AG04450 (cell line): Measurements from ENCODE around the gene PCDH10. TPM values are rescaled to one million over a fixed set of nuclear protein-coding genes. Genes with fewer than 3 reads are reported as not detected.
"Not testable (repeated sequence)": the region's sequence is repeated elsewhere in the genome, so short reads cannot be mapped to it uniquely, and the experiment has no call there.

ENCODE experiments used
- CTCF ChIA-PET: fragments of 300-600, 350-600 bp; formaldehyde crosslinking; extraction: SDS; loops from one replicate; lab custom pipeline; 2022; ENCODE audit warnings: antibody characterized with exemption, inconsistent platforms; lab: Charles Lee
- POLR2A ChIA-PET: fragments of 350-600 bp; formaldehyde crosslinking; extraction: SDS; loops from one replicate; lab custom pipeline; 2021; ENCODE audit warnings: antibody characterized with exemption, inconsistent platforms; lab: Yijun Ruan, JAX
- DNase-seq: peaks from one replicate; pipeline ENCODE4 v3.0.0-alpha.2; 2011; ENCODE audit warnings: low read depth, low spot score
- H3K27ac ChIP-seq: one replicate; pipeline ENCODE4 v1.5.1; 2012; ENCODE audit warnings: low read depth, low read length, control low read depth
- H3K27me3 ChIP-seq: one replicate; pipeline ENCODE4 v1.6.0; 2012; ENCODE audit warnings: low read length; ENCODE audit not compliant: control insufficient read depth, insufficient read depth
- H3K4me3 ChIP-seq: 2 replicates; pipeline ENCODE4 v1.5.1; 2011; ENCODE audit warnings: mild to moderate bottlenecking, low read depth, low read length, control low read depth
- H3K9me3 ChIP-seq: 2 replicates; pipeline ENCODE4 v1.5.1; 2012; ENCODE audit warnings: low read length; ENCODE audit not compliant: control insufficient read depth, insufficient read depth
- CTCF ChIP-seq: IDR thresholded peaks from 2 replicates; pipeline ENCODE4 v1.5.1; 2011; ENCODE audit warnings: low read depth, low read length, control low read depth, inconsistent platforms
- polyA plus RNA-seq: library from polyadenylated mRNA; depleted of rRNA; stranded (reverse); fragments of >200 nt; gene quantifications from 2 replicates; pipeline ENCODE4 v1.2.3, GENCODE V29; 2011

The PCDH10 gene
- polyA plus RNA-seq, 1 experiment: 0.37 TPM

- POLR2A ChIA-PET: no interaction called here
These were observed 40.0 kb downstream of the PCDH10 start for GRCh38 chr4:133189147-133189517.

GRCh38 chr4:133190098-133190497 lies 41.0 kb downstream of the PCDH10 start:
- Histone ChIP-seq H3K9me3 (no peaks in the 10 kb centered on the region), H3K27me3 (no peaks in the 10 kb centered on the region), H3K4me3 (no peak overlapping the region), H3K27ac (no peak overlapping the region)
- CTCF ChIA-PET: interaction anchor here (2.2 kb wide), 1 partner anchor 36 kb away, joined by 10 read pairs; no protein-coding TSS in a partner anchor
- no peak for DNase-seq
- no peak for TF ChIP-seq CTCF
- POLR2A ChIA-PET: no interaction called here

More at GRCh38 chr4:133189147-133189517, 40.0 kb downstream of the PCDH10 start:
- DNase-seq: no peak
- no peak overlapping the region for H3K27ac ChIP-seq
- CTCF ChIA-PET: no interaction called here
- H3K4me3 ChIP-seq: no peak overlapping the region
- H3K9me3 ChIP-seq: no peaks in the 10 kb centered on the region
- no peak for TF ChIP-seq CTCF
- no peaks in the 10 kb centered on the region for H3K27me3 ChIP-seq

- Histone ChIP-seq H3K27me3 (no peaks in the 10 kb centered on the region), H3K9me3 (no peaks in the 10 kb centered on the region), H3K27ac (no peak overlapping the region), H3K4me3 (no peak overlapping the region)
- no peak for TF ChIP-seq CTCF
- POLR2A ChIA-PET: no interaction called here
- DNase-seq: no peak
- CTCF ChIA-PET: no interaction called here
These were observed 59.7 kb downstream of the PCDH10 start for GRCh38 chr4:133208694-133209285.

GRCh38 chr4:133233922-133234321 lies 84.8 kb downstream of the PCDH10 start:
- no peak for DNase-seq
- Histone ChIP-seq H3K27me3 (no peaks in the 10 kb centered on the region), H3K9me3 (no peaks in the 10 kb centered on the region), H3K4me3 (no peak overlapping the region), H3K27ac (no peak overlapping the region)
- ChIA-PET CTCF (no interaction called here), POLR2A (no interaction called here)
- no peak for TF ChIP-seq CTCF

- H3K27me3 ChIP-seq, CTCF ChIA-PET, H3K27ac ChIP-seq, POLR2A ChIA-PET, H3K4me3 ChIP-seq, H3K9me3 ChIP-seq, DNase-seq: not testable (repeated sequence)
These were observed 91.4 kb downstream of the PCDH10 start for GRCh38 chr4:133240451-133240850.
